SH-SY5Y (cell line): ENCODE results near the gene POLR2E.

Experiments
- GATA2 ChIP-seq: IDR thresholded peaks from 2 replicates; pipeline ENCODE4 v1.6.1; 2011; ENCODE audit warnings: mild to moderate bottlenecking, low read depth, low read length
- GATA3 ChIP-seq: IDR thresholded peaks from 2 replicates; pipeline ENCODE4 v1.6.1; 2011; ENCODE audit warnings: low read depth, mild to moderate bottlenecking, low read length, moderate library complexity

DNA sequence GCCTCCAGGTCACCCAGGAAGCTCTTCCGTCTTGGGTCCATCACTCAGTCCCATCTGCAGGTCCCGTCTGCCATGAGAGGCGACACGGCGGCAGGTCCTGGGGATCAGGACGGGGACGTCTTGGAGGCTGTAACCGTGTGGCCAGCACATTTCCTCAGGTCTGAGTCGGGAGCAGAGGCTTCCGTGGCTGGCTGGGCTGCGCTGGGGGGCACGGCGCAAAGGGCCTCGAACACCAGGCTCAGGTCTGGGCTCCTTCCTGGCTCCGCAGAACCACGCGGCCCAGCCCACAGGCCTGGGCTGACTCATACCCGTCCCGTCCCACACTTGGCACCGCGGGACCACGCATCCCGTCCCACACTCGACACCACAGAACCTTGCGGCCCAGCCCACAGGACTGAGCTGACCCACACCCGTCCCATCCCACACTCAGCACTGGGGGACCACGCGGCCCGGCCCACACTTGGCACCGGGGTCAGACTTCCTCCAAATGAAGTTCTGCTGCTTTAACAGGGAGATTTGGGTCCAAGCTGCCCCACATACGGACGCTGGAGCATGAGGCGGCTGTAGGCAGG lies 48.7 kb upstream of the POLR2E start:
- no peak for TF ChIP-seq GATA3
- TF ChIP-seq GATA2: no peak
